A549 treated with RU486 at 1 μM for 4 hours (cell line): ENCODE data around the gene MMP7. TPM values are rescaled to one million over a fixed set of nuclear protein-coding genes. Genes with fewer than 3 reads are reported as not detected.

Experiments used
- total RNA-seq: library from RNA; stranded (reverse); fragments of 200-300 nt; extraction: Qiagen RNA extraction; gene quantifications from 5 replicates; pipeline ENCODE4 v1.2.3, GENCODE V29; 2022; ENCODE audit warnings: low read depth

Gene MMP7
- total RNA-seq = 20.9 to 30.7 TPM (median 24.7 TPM) in 5 replicates

DNA sequence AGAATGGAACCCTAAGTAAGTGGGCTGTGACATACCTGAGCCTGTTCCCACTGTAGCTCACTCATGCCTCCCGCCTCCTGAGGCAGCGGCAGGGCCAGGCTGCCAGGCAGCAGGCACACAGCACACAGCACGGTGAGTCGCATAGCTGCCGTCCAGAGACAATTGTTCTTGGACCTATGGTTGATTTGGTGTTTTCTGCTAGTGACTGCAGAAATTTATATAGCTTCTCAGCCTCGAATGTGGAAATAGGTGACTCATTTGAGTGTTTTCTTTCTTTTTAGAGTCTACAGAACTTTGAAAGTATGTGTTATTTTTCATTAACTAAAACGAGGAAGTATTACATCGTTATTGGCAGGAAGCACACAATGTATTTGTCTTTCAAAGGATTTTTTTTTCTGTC is at the start of gene MMP7:
TSS of gene MMP7 (minus strand) at position 190 of the 400 bp plus-strand sequence. CDS start at position 143, 47 bp downstream.

Other genes starting within 250 kb of the MMP7 start
- 18.3 to 32.2 TPM (median 27.0 TPM) in 5 replicates for gene BIRC3, start 213.3 kb downstream of the MMP7 start, total RNA-seq
- 20.3 to 32.6 TPM (median 28.5 TPM) in 5 replicates for gene BIRC2, start 183.5 kb downstream of the MMP7 start, total RNA-seq
- gene TMEM123, start 78.0 kb downstream of the MMP7 start, total RNA-seq = 106 to 204 TPM (median 181 TPM) in 5 replicates
- gene MMP20, start 94.6 kb upstream of the MMP7 start, total RNA-seq = 0.09 TPM in 1 of 5 replicates, not detected in the others
- not detected in 5 replicates for gene MMP27, start 175.0 kb upstream of the MMP7 start, total RNA-seq
- gene MMP8, start 194.2 kb upstream of the MMP7 start, total RNA-seq = not detected in 5 replicates
- gene MMP10, start 249.9 kb upstream of the MMP7 start, total RNA-seq = 1.1 to 2.3 TPM (median 1.5 TPM) in 5 replicates